Keratinocyte (primary cell): ENCODE data around the gene PPP2R5E.

Experiments
- CTCF ChIP-seq, 3 experiments: IDR thresholded peaks in 1 of 3; conservative IDR thresholded peaks in 1 of 3; optimal IDR thresholded peaks in 1 of 3; 2 replicates in 2 of 3; 3 replicates in 1 of 3; pipeline versions ENCODE3 to v1.5.1; 2011; ENCODE audit warnings: low read length in 3 of 3, mild to moderate bottlenecking in 3 of 3, moderate library complexity in 2 of 3, control low read depth in 1 of 3, inconsistent platforms in 1 of 3; ENCODE audit not compliant: insufficient read depth in 2 of 3; ENCODE audit errors: extremely low read depth in 1 of 3
- EZH2 ChIP-seq: IDR thresholded peaks from one replicate; pipeline ENCODE4 v1.6.1; 2012; ENCODE audit warnings: inconsistent platforms, mild to moderate bottlenecking, low read length, moderate library complexity

- TF ChIP-seq CTCF (optimal IDR thresholded peaks at IDR 0.05 in 1 of 3, IDR thresholded peaks at IDR 0.05 in 1 of 3, conservative IDR thresholded peaks at IDR 0.05 in 1 of 3; ENCODE audit: extremely low read depth in 1 of 3, insufficient read depth in 2 of 3, low read length in 3 of 3) (no peak), EZH2 (no peak)
Measured at GRCh38 chr14:63443361-63443760, 99.8 kb downstream of the PPP2R5E start.
